HEK293 (cell line): ENCODE results near the gene SH2D7.

ENCODE experiments used
- CTCF ChIA-PET: fragments of 350-600 bp; formaldehyde crosslinking; extraction: SDS; loops from one replicate; lab custom pipeline; 2021; ENCODE audit warnings: antibody characterized with exemption; lab: Yijun Ruan, JAX
- POLR2A ChIA-PET: fragments of 300-600 bp; formaldehyde crosslinking; extraction: SDS; loops from one replicate; lab custom pipeline; 2020; ENCODE audit warnings: antibody characterized with exemption, inconsistent platforms; lab: Yijun Ruan, JAX
- H3K27ac ChIP-seq: fragments of 200-500 bp; sonication (Bioruptor generic); 2 replicates; pipeline ENCODE4 v1.5.1; 2014; ENCODE audit warnings: low read depth, low read length, control low read depth, inconsistent platforms; ENCODE audit errors: extremely low read depth
- H3K36me3 ChIP-seq, 2 experiments: fragments of 200-500 bp in 1 of 2; sonication (Bioruptor generic) in 1 of 2; 1 replicate in 1 of 2; 2 replicates in 1 of 2; pipeline ENCODE4 v1.5.1; 2014 to 2017; ENCODE audit warnings: inconsistent platforms in 2 of 2, low read length in 2 of 2; ENCODE audit not compliant: control insufficient read depth in 2 of 2, insufficient read depth in 1 of 2
- H3K4me1 ChIP-seq: fragments of 200-500 bp; sonication (Bioruptor generic); 2 replicates; pipeline ENCODE4 v1.5.1; 2014; ENCODE audit warnings: mild to moderate bottlenecking, low read length, inconsistent platforms; ENCODE audit not compliant: control insufficient read depth, insufficient read depth
- H3K4me3 ChIP-seq: 2 replicates; pipeline ENCODE4 v1.5.1; 2011; ENCODE audit warnings: low read depth, mild to moderate bottlenecking, control low read depth, low read length, moderate library complexity
- H3K9me3 ChIP-seq: fragments of 200-500 bp; sonication (Bioruptor generic); 2 replicates; pipeline ENCODE4 v1.5.1; 2014; ENCODE audit warnings: low read depth, low read length, inconsistent platforms; ENCODE audit not compliant: control insufficient read depth, insufficient read depth
- GLIS1 ChIP-seq: fragments of 450-650 bp; formaldehyde crosslinking; IDR thresholded peaks from 2 replicates; pipeline ENCODE4 v1.5.1; 2016; ENCODE audit warnings: missing biosample characterization, missing genetic modification characterization
- IKZF3 ChIP-seq: fragments of 450-650 bp; IDR thresholded peaks from 2 replicates; pipeline ENCODE4 v1.5.0; 2018; ENCODE audit warnings: missing biosample characterization, mild to moderate bottlenecking, missing genetic modification characterization, moderate library complexity
- MZF1 ChIP-seq: fragments of 450-650 bp; formaldehyde crosslinking; IDR thresholded peaks from 2 replicates; pipeline ENCODE4 v1.5.1; 2017; ENCODE audit warnings: missing biosample characterization, missing genetic modification characterization, borderline replicate concordance
- OSR2 ChIP-seq: fragments of 450-650 bp; formaldehyde crosslinking; IDR thresholded peaks from 2 replicates; pipeline ENCODE4 v1.5.1; 2016; ENCODE audit warnings: missing biosample characterization, missing genetic modification characterization
- PATZ1 ChIP-seq: fragments of 450-650 bp; formaldehyde crosslinking; IDR thresholded peaks from 2 replicates; pipeline ENCODE4 v1.5.1; 2016; ENCODE audit warnings: missing biosample characterization, missing genetic modification characterization
- WT1 ChIP-seq: fragments of 450-650 bp; formaldehyde crosslinking; IDR thresholded peaks from 2 replicates; pipeline ENCODE4 v1.5.1; 2016; ENCODE audit warnings: missing biosample characterization, missing genetic modification characterization
- ZBTB17 ChIP-seq: fragments of 450-650 bp; formaldehyde crosslinking; IDR thresholded peaks from 2 replicates; pipeline ENCODE4 v1.5.1; 2016; ENCODE audit warnings: missing biosample characterization, missing genetic modification characterization
- ZBTB48 ChIP-seq: fragments of 450-650 bp; formaldehyde crosslinking; IDR thresholded peaks from 2 replicates; pipeline ENCODE4 v1.5.1; 2016; ENCODE audit warnings: missing biosample characterization, missing genetic modification characterization
- ZNF140 ChIP-seq: fragments of 450-650 bp; formaldehyde crosslinking; IDR thresholded peaks from 2 replicates; pipeline ENCODE4 v1.5.1; 2016; ENCODE audit warnings: missing biosample characterization, missing genetic modification characterization
- ZNF19 ChIP-seq: fragments of 450-650 bp; formaldehyde crosslinking; IDR thresholded peaks from 2 replicates; pipeline ENCODE4; 2016; ENCODE audit warnings: missing biosample characterization, missing genetic modification characterization, low read depth
- ZNF391 ChIP-seq: fragments of 450-650 bp; formaldehyde crosslinking; IDR thresholded peaks from 2 replicates; pipeline ENCODE4 v1.5.1; 2016; ENCODE audit warnings: low read depth, missing biosample characterization, missing genetic modification characterization, borderline replicate concordance
- ZNF600 ChIP-seq: fragments of 450-650 bp; formaldehyde crosslinking; IDR thresholded peaks from 2 replicates; pipeline ENCODE4 v1.5.1; 2016; ENCODE audit warnings: missing biosample characterization, missing genetic modification characterization
- ZNF692 ChIP-seq: fragments of 450-650 bp; formaldehyde crosslinking; IDR thresholded peaks from 2 replicates; pipeline ENCODE4 v1.5.1; 2016; ENCODE audit warnings: missing biosample characterization, missing genetic modification characterization
- ZNF747 ChIP-seq: fragments of 450-650 bp; formaldehyde crosslinking; IDR thresholded peaks from 2 replicates; pipeline ENCODE4 v1.5.1; 2016; ENCODE audit warnings: missing biosample characterization, missing genetic modification characterization
- TF ChIP-seq, protein P1 (sequence below): fragments of 450-650 bp; formaldehyde crosslinking; IDR thresholded peaks from 2 replicates; pipeline ENCODE4 v1.5.1; 2017; ENCODE audit warnings: missing biosample characterization, missing genetic modification characterization

SH2D7 gene

GRCh38 chr15:78071383-78071782 lies 21.0 kb upstream of the SH2D7 start:
- no peak overlapping the region for H3K4me3 ChIP-seq
- H3K36me3 ChIP-seq, result peaks cover 0 to 4% of the 10 kb centered on the region in 2 experiments; a peak in 1 of 3 replicates
- 0 out of 2 replicates have a peak, but pooled peaks have one; percentile 20 for TF ChIP-seq ZNF600 (tag by site-specific recombination)
- no peak for TF ChIP-seq OSR2 (tag by site-specific recombination)
- H3K4me1 ChIP-seq, result peaks cover 61% of the 10 kb centered on the region
- POLR2A ChIA-PET, result interaction anchor here (1.5 kb wide), 1 partner anchor 9 kb away, joined by 5 read pairs; no protein-coding TSS in a partner anchor
- H3K9me3 ChIP-seq, result no peaks in the 10 kb centered on the region
- CTCF ChIA-PET, result interaction anchor here (0.6 to 1.7 kb wide), 3 partner anchors 9 to 126 kb away, joined by 3 to 6 read pairs (median 5); no protein-coding TSS in a partner anchor
- H3K27ac ChIP-seq, result no peak overlapping the region

GRCh38 chr15:78072080-78072892 lies 20.1 kb upstream of the SH2D7 start:
- TF ChIP-seq ZNF19 (tag by site-specific recombination) (no peak), ZBTB17 (peak; percentile 43; the same call in 1 of the 2 replicates), ZNF391 (tag by site-specific recombination) (no peak), PATZ1 (tag by site-specific recombination) (no peak), OSR2 (tag by site-specific recombination) (peak; percentile 56), ZBTB48 (tag by site-specific recombination) (0 out of 2 replicates have a peak, but pooled peaks have one; percentile 29), WT1 (peak; percentile 12; the same call in 1 of the 2 replicates), ZNF747 (no peak), IKZF3 (tag by site-specific recombination) (peak; percentile 34; the same call in 1 of the 2 replicates), MZF1 (tag by site-specific recombination) (no peak), GLIS1 (tag by site-specific recombination) (0 out of 2 replicates have a peak, but pooled peaks have one; percentile 30), ZNF600 (tag by site-specific recombination) (0 out of 2 replicates have a peak, but pooled peaks have one; percentile 13), ZNF692 (tag by site-specific recombination) (no peak), ZNF140 (tag by site-specific recombination) (no peak)
- TF ChIP-seq, protein P1, sequence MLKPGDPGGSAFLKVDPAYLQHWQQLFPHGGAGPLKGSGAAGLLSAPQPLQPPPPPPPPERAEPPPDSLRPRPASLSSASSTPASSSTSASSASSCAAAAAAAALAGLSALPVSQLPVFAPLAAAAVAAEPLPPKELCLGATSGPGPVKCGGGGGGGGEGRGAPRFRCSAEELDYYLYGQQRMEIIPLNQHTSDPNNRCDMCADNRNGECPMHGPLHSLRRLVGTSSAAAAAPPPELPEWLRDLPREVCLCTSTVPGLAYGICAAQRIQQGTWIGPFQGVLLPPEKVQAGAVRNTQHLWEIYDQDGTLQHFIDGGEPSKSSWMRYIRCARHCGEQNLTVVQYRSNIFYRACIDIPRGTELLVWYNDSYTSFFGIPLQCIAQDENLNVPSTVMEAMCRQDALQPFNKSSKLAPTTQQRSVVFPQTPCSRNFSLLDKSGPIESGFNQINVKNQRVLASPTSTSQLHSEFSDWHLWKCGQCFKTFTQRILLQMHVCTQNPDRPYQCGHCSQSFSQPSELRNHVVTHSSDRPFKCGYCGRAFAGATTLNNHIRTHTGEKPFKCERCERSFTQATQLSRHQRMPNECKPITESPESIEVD, result 0 out of 2 replicates have a peak, but pooled peaks have one; percentile 31
- TF ChIP-seq, all 188 proteins: peak for 8
- Histone ChIP-seq H3K9me3 (no peaks in the 10 kb centered on the region), H3K4me3 (no peak overlapping the region), H3K27ac (0 out of 2 replicates have a peak overlapping the region, but pooled peaks have one; percentile 4), H3K36me3 (peaks cover 0 to 4% of the 10 kb centered on the region in 2 experiments; a peak in 1 of 3 replicates), H3K4me1 (peaks cover 52% of the 10 kb centered on the region)
- ChIA-PET POLR2A (interaction anchor here (1.5 kb wide), 1 partner anchor 10 kb away, joined by 5 read pairs; no protein-coding TSS in a partner anchor), CTCF (interaction anchor here (0.6 to 1.9 kb wide), 9 partner anchors 10 to 244 kb away, joined by 3 to 6 read pairs (median 3); no protein-coding TSS in a partner anchor)
